Mesenteric fat pad (tissue), 1 donor: ENCODE results near the gene PLCL1. TPM values are rescaled to one million over a fixed set of nuclear protein-coding genes. Genes with fewer than 3 reads are reported as not detected.

ENCODE experiments used
- DNase-seq: peaks from one replicate; pipeline ENCODE4 v3.0.0-alpha.2; 2020; ENCODE audit warnings: low spot score
- total RNA-seq: library from RNA; stranded (reverse); fragmentation: NEBNext Ultra II Directional; extraction: Animal tissue kit (Norgen Biotek cat#: 25700); gene quantifications from one replicate; pipeline ENCODE4 v1.2.1, GENCODE V29; 2021
- donor health status: DM: yes; HTN: yes; CAD: no.

PLCL1 gene
- total RNA-seq, 1 donor from 2014 or later = 3.6 TPM

GRCh38 chr2:198102120-198102519 is 297.7 kb downstream of the PLCL1 start:
- DNase-seq = no peak

- DNase-seq = no peak
Measured at GRCh38 chr2:198102856-198103255, 298.5 kb downstream of the PLCL1 start.

GRCh38 chr2:198106621-198107385 is 302.4 kb downstream of the PLCL1 start:
- no peak for DNase-seq

GRCh38 chr2:198113316-198113715 is 308.9 kb downstream of the PLCL1 start:
- no peak for DNase-seq

GRCh38 chr2:198114064-198114463 is 309.7 kb downstream of the PLCL1 start:
- no peak for DNase-seq

GRCh38 chr2:198115201-198115600 is 310.8 kb downstream of the PLCL1 start:
- DNase-seq = no peak

GRCh38 chr2:198116756-198117155 is 312.4 kb downstream of the PLCL1 start:
- no peak for DNase-seq

- DNase-seq = no peak
Measured at GRCh38 chr2:198117406-198118041, 313.1 kb downstream of the PLCL1 start.

GRCh38 chr2:198127627-198128026 is 323.2 kb downstream of the PLCL1 start:
- DNase-seq = no peak

- DNase-seq = no peak
Measured at GRCh38 chr2:198129609-198130008, 325.2 kb downstream of the PLCL1 start.

GRCh38 chr2:198134293-198134955 is 330.0 kb downstream of the PLCL1 start:
- no peak for DNase-seq

GRCh38 chr2:198135481-198135934 is 331.1 kb downstream of the PLCL1 start:
- no peak for DNase-seq

- DNase-seq = no peak
Measured at GRCh38 chr2:198136142-198136541, 331.7 kb downstream of the PLCL1 start.

- no peak for DNase-seq
Measured at GRCh38 chr2:198137733-198138132, 333.3 kb downstream of the PLCL1 start.

GRCh38 chr2:198141726-198142125 is 337.3 kb downstream of the PLCL1 start:
- DNase-seq = no peak

GRCh38 chr2:198143156-198143555 is 338.8 kb downstream of the PLCL1 start:
- DNase-seq = no peak

GRCh38 chr2:198143793-198144192 is 339.4 kb downstream of the PLCL1 start:
- no peak for DNase-seq

GRCh38 chr2:198144660-198145059 is 340.3 kb downstream of the PLCL1 start:
- no peak for DNase-seq

GRCh38 chr2:198146346-198146940 is 342.1 kb downstream of the PLCL1 start:
- DNase-seq = no peak

GRCh38 chr2:198157314-198157713 is 352.9 kb downstream of the PLCL1 start:
- no peak for DNase-seq

GRCh38 chr2:198161151-198161550 is 356.8 kb downstream of the PLCL1 start:
- DNase-seq = no peak

GRCh38 chr2:198162276-198162675 is 357.9 kb downstream of the PLCL1 start:
- DNase-seq = no peak
